NB4 (cell line): Measurements from ENCODE around the gene PODNL1.

ENCODE experiments used
- MYC ChIP-seq: IDR thresholded peaks from 2 replicates; pipeline ENCODE4 v1.6.1; 2011; ENCODE audit warnings: low read depth, low read length
- POLR2A ChIP-seq: IDR thresholded peaks from 2 replicates; pipeline ENCODE4 v1.6.1; 2011; ENCODE audit warnings: mild to moderate bottlenecking; ENCODE audit not compliant: insufficient read length; ENCODE audit errors: extremely low read depth
- TF ChIP-seq, protein P1 (sequence below): IDR thresholded peaks from one replicate; pipeline ENCODE4 v1.5.1; 2012; ENCODE audit warnings: low read depth, low read length

DNA sequence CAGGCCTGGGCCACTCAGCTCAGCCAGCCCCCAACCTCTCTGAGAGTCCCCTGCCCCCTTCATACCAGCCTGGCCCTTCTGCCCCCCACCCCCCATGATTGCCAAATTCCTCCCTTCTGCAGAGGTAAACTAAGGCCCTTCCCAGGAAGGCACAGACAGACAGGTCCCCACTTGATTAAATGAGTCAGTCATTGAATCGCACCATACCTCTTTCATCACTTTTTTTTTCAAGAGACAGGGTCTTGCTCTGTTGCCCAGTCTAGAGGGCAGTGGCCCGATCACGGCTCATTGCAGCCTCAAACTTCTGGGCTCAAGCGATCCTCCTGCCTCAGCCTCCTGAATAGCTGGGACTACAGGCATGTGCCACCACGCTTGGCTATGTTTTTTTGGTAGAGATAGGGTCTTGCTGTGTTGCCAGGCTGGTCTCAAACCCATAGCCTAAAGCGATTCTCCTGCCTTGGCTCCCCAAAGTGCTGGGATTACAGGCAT, 6.0 kb downstream of the PODNL1 start:
- TF ChIP-seq, protein P1, sequence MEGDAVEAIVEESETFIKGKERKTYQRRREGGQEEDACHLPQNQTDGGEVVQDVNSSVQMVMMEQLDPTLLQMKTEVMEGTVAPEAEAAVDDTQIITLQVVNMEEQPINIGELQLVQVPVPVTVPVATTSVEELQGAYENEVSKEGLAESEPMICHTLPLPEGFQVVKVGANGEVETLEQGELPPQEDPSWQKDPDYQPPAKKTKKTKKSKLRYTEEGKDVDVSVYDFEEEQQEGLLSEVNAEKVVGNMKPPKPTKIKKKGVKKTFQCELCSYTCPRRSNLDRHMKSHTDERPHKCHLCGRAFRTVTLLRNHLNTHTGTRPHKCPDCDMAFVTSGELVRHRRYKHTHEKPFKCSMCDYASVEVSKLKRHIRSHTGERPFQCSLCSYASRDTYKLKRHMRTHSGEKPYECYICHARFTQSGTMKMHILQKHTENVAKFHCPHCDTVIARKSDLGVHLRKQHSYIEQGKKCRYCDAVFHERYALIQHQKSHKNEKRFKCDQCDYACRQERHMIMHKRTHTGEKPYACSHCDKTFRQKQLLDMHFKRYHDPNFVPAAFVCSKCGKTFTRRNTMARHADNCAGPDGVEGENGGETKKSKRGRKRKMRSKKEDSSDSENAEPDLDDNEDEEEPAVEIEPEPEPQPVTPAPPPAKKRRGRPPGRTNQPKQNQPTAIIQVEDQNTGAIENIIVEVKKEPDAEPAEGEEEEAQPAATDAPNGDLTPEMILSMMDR: no peak
- TF ChIP-seq POLR2A (no peak), MYC (no peak)
